Inflammatory macrophage treated with lipopolysaccharide for 4 hours (primary cell): ENCODE measurements around the gene G2E3.
A peak's percentile ranks its signal among the peaks of the same experiment; 100 is the strongest.
"Not testable (repeated sequence)": the region's sequence is repeated elsewhere in the genome, so short reads cannot be mapped to it uniquely, and the experiment has no call there.

Experiments used
- DNase-seq: peaks from one replicate; pipeline ENCODE4 v3.0.0-alpha.2; 2020

The G2E3 gene

GRCh38 chr14:30604696-30605095 is 45.7 kb downstream of the G2E3 start:
- DNase-seq, result not testable (repeated sequence)

- DNase-seq, result peak; percentile 15
Measured at GRCh38 chr14:30607156-30607780, 48.3 kb downstream of the G2E3 start.

- DNase-seq, result no peak
Measured at GRCh38 chr14:30608533-30609006, 49.6 kb downstream of the G2E3 start.

- DNase-seq, result peak; percentile 83
Measured at GRCh38 chr14:30610787-30611343, 51.9 kb downstream of the G2E3 start.

- no peak for DNase-seq
Measured at GRCh38 chr14:30614155-30614554, 55.2 kb downstream of the G2E3 start.

- DNase-seq, result peak; percentile 94
Measured at GRCh38 chr14:30620178-30620577, 61.2 kb downstream of the G2E3 start.

GRCh38 chr14:30621354-30621939 is 62.5 kb downstream of the G2E3 start:
- DNase-seq, result peak; percentile 80

GRCh38 chr14:30621940-30622830 is 63.2 kb downstream of the G2E3 start, which contains the start of gene SCFD1:
SCFD1 (plus strand) TSS chr14:30622319; CDS start chr14:30622339, 20 bp downstream.
- DNase-seq, result peak; percentile 97

GRCh38 chr14:30623412-30624131 is 64.6 kb downstream of the G2E3 start:
- DNase-seq, result no peak

- DNase-seq, result no peak
Measured at GRCh38 chr14:30624132-30624423, 65.1 kb downstream of the G2E3 start.

GRCh38 chr14:30625533-30625932 is 66.6 kb downstream of the G2E3 start:
- no peak for DNase-seq

- not testable (repeated sequence) for DNase-seq
Measured at GRCh38 chr14:30629432-30629831, 70.5 kb downstream of the G2E3 start.

- DNase-seq, result no peak
Measured at GRCh38 chr14:30630248-30630647, 71.3 kb downstream of the G2E3 start.

GRCh38 chr14:30632730-30633129 is 73.8 kb downstream of the G2E3 start:
- DNase-seq, result no peak

- peak; percentile 73 for DNase-seq
Measured at GRCh38 chr14:30638926-30639325, 80.0 kb downstream of the G2E3 start.

GRCh38 chr14:30641207-30641606 is 82.2 kb downstream of the G2E3 start:
- DNase-seq, result no peak

GRCh38 chr14:30644462-30644861 is 85.5 kb downstream of the G2E3 start:
- DNase-seq, result not testable (repeated sequence)

GRCh38 chr14:30645600-30645999 is 86.6 kb downstream of the G2E3 start:
- DNase-seq, result no peak

- DNase-seq, result no peak
Measured at GRCh38 chr14:30648471-30648870, 89.5 kb downstream of the G2E3 start.

GRCh38 chr14:30651937-30652336 is 93.0 kb downstream of the G2E3 start:
- DNase-seq, result no peak

- DNase-seq, result no peak
Measured at GRCh38 chr14:30655124-30655523, 96.2 kb downstream of the G2E3 start.

- DNase-seq, result no peak
Measured at GRCh38 chr14:30655658-30656057, 96.7 kb downstream of the G2E3 start.

- peak; percentile 37 for DNase-seq
Measured at GRCh38 chr14:30656190-30656632, 97.3 kb downstream of the G2E3 start.
